HFF-Myc (cell line): Measurements from ENCODE around the gene TREM1.
A peak's percentile ranks its signal among the peaks of the same experiment; 100 is the strongest.

Source experiments
- DNase-seq: peaks from one replicate; pipeline ENCODE4 v3.0.0-alpha.2; 2011; ENCODE audit warnings: low read depth; ENCODE audit errors: extremely low read depth
- H3K4me3 ChIP-seq: replicated peaks from 2 replicates; pipeline ENCODE4 v1.5.1; 2011; ENCODE audit warnings: low read depth, mild to moderate bottlenecking, control low read depth, low read length
- CTCF ChIP-seq: IDR thresholded peaks from 2 replicates; pipeline ENCODE4 v1.5.1; 2012; ENCODE audit warnings: mild to moderate bottlenecking, low read depth, low read length, control low read depth; ENCODE audit errors: missing control alignments

Gene TREM1

GRCh38 chr6:41263267-41263666 lies 23.2 kb downstream of the TREM1 start:
- H3K4me3 ChIP-seq, result no peak overlapping the region
- no peak for TF ChIP-seq CTCF
- no peak for DNase-seq

GRCh38 chr6:41262401-41262800 lies 24.1 kb downstream of the TREM1 start:
- no peak overlapping the region for H3K4me3 ChIP-seq
- DNase-seq, result no peak
- TF ChIP-seq CTCF, result no peak

- TF ChIP-seq CTCF, result no peak
- DNase-seq, result no peak
- no peak overlapping the region for H3K4me3 ChIP-seq
Observed at GRCh38 chr6:41258196-41258493, 28.3 kb downstream of the TREM1 start.

DNA sequence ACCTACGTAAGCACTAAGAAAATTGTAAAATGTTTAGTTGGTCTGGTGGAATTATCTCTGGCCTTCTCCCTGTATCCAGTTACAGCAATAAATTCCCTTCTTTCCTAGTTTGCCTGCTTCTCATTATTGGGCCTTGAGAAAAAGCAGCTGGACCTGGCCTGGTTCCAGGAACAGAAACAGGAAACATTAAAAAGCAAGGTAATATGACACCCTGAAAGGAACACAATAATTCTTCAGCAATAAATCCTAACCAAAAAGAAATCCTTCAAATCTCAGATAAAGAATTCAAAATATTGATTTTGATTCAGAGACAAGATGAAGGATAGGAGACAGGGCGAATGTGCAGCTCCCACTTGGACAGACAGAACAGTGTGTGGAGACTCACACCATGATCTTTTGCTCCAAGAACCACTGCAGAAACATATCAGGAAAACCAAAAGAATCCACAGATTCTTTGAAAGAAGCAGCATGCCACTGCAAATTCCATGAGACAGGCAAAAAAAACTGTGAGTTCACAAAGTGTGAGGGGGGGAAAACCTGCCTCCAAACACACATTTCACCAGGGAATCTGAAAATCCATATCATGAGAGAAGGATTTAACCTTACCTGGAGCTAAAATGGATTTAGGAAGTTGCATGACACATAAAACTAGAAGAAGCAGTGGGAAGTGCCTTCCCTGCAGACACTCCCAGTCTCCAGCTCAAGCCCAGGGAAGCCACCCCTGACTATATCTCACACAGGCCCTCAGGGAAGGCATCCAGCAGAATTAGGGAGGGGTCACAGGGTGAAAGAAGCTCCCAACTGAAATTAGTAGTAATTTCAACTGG lies 28.9 kb downstream of the TREM1 start:
- DNase-seq, result peak; percentile 82
- TF ChIP-seq CTCF, result no peak
- H3K4me3 ChIP-seq, result no peak overlapping the region

GRCh38 chr6:41256383-41256782 lies 30.1 kb downstream of the TREM1 start:
- DNase-seq, result no peak
- no peak for TF ChIP-seq CTCF
- H3K4me3 ChIP-seq, result no peak overlapping the region

DNA sequence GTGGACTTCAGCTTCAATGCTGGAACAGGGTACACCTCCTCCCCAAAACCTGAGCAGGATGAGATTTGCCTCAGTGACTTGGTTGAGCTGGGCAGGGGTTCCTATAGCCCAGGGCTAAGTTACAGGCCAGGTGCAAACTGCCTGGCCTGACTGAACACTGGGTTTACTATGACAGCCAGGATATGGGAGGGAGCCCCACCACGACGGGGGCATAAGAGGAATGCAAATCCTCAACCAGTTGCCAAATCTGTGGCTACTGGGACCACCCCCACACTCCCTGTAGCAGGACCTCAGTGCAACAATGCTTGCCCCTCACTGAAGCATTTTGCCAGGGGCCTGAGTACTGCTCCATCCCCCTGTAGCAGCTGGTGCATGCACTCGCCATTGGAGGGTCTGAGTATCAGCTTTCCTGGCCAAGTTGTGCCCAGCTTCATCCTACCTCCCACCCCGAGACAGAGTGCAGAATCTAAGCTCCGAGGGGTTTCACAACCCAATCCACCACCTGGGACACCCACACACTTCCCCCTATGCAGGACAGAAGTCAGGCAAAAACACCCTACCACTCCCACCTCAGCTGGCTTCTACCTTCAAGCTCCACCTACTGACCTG lies 30.7 kb downstream of the TREM1 start:
- DNase-seq, result no peak
- no peak overlapping the region for H3K4me3 ChIP-seq
- TF ChIP-seq CTCF, result no peak
